ENCODE data around the gene TNIP2. TPM values are rescaled to one million over a fixed set of nuclear protein-coding genes. Genes with fewer than 3 reads are reported as not detected.

The TNIP2 gene
- total and polyA plus RNA-seq, 2 experiments from 2014 or later, result 40.6 to 55.2 TPM

- peaks cover 8% of the 10 kb centered on the region; the same call in 1 of the 2 replicates for H3F3A ChIP-seq (ENCODE audit: insufficient read depth)
- no peak overlapping the region for H3K27ac ChIP-seq
- no peaks in the 10 kb centered on the region for H4K20me1 ChIP-seq (ENCODE audit: insufficient read depth)
- H3K4me2 ChIP-seq (ENCODE audit: unreplicated experiment), result no peak overlapping the region
- H3K9me2 ChIP-seq (ENCODE audit: insufficient read depth), result no peaks in the 10 kb centered on the region
- no peak overlapping the region for H3K4me3 ChIP-seq
- TF ChIP-seq EZH2phosphoT487 (IDR thresholded peaks at IDR 0.05; ENCODE audit: insufficient read depth, low read depth) (no peak), EZH2 (IDR thresholded peaks at IDR 0.05; ENCODE audit: insufficient read depth, poor library complexity, severe bottlenecking) (no peak)
- WGBS, 2 experiments (ENCODE audit: low coverage in 1 of 2, low lambda C conversion rate in 2 of 2, missing lambda C conversion rate in 2 of 2), result 92 to 93% methylated on average over 6 of the region's 6 CpGs
- no peaks in the 10 kb centered on the region for H3K9me3 ChIP-seq (ENCODE audit: low read depth)
- DNase-seq, result no peak
- H3K27me3 ChIP-seq (replicated peaks; ENCODE audit: insufficient read depth), result no peaks in the 10 kb centered on the region
- in situ Hi-C loops (cut with MboI), result no loop called here
- H3K4me1 ChIP-seq (ENCODE audit: insufficient read depth), result no peaks in the 10 kb centered on the region
- H3K9ac ChIP-seq, result no peak overlapping the region
- H3K36me3 ChIP-seq (ENCODE audit: low read depth), result no peaks in the 10 kb centered on the region; the same call in 1 of the 2 replicates
- H2AFZ ChIP-seq, result no peak overlapping the region
- no peaks in the 10 kb centered on the region for H3K79me2 ChIP-seq (ENCODE audit: insufficient read depth)
Measured at GRCh38 chr4:2732526-2732925, 23.6 kb downstream of the TNIP2 start.

DNA sequence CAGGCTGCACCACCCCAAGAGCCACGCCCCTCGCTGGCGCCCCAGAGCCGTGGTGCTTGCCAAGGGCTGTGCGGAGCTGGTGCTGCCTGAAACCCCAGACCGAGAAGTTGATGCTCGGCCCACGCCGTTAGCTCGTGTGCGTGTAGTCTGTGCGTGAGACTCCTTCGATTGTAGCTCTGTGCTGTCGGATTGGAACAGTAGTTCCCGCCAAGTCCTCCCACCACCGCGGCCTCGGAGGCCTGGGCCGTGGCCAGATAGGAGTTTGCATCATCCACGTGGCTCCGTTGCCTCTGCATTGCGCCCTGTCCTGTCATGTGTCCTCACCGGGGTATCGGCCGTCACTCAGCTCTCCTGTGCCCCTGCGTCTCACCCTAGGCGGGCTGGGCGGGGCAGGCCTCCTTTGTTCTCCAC, 24.2 kb downstream of the TNIP2 start:
- WGBS, 2 experiments (ENCODE audit: low coverage in 1 of 2, low lambda C conversion rate in 2 of 2, missing lambda C conversion rate in 2 of 2), result 92% methylated on average over 28 of the region's 28 CpGs
- no peaks in the 10 kb centered on the region for H3K79me2 ChIP-seq (ENCODE audit: insufficient read depth)

GRCh38 chr4:2729533-2729875, 26.6 kb downstream of the TNIP2 start:
- no peaks in the 10 kb centered on the region; the same call in 1 of the 2 replicates for H3F3A ChIP-seq (ENCODE audit: insufficient read depth)
- no peak overlapping the region for H3K4me3 ChIP-seq
- TF ChIP-seq EZH2phosphoT487 (IDR thresholded peaks at IDR 0.05; ENCODE audit: insufficient read depth, low read depth) (no peak), EZH2 (IDR thresholded peaks at IDR 0.05; ENCODE audit: insufficient read depth, poor library complexity, severe bottlenecking) (no peak)
- H3K9me3 ChIP-seq (ENCODE audit: low read depth), result no peaks in the 10 kb centered on the region
- H3K27me3 ChIP-seq (replicated peaks; ENCODE audit: insufficient read depth), result no peaks in the 10 kb centered on the region
- H3K9ac ChIP-seq, result no peak overlapping the region
- H3K36me3 ChIP-seq (ENCODE audit: low read depth), result peaks cover 3% of the 10 kb centered on the region; the same call in 1 of the 2 replicates
- H3K79me2 ChIP-seq (ENCODE audit: insufficient read depth), result no peaks in the 10 kb centered on the region
- in situ Hi-C loops (cut with MboI), result no loop called here
- no peaks in the 10 kb centered on the region for H3K4me1 ChIP-seq (ENCODE audit: insufficient read depth)
- H3K27ac ChIP-seq, result no peak overlapping the region
- no peaks in the 10 kb centered on the region for H4K20me1 ChIP-seq (ENCODE audit: insufficient read depth)
- no peaks in the 10 kb centered on the region for H3K9me2 ChIP-seq (ENCODE audit: insufficient read depth)
- no peak for DNase-seq
- no peak overlapping the region for H2AFZ ChIP-seq
- H3K4me2 ChIP-seq (ENCODE audit: unreplicated experiment), result no peak overlapping the region
- 99 to 100% methylated on average over 9 of the region's 9 CpGs for WGBS, 2 experiments (ENCODE audit: low coverage in 1 of 2, low lambda C conversion rate in 2 of 2, missing lambda C conversion rate in 2 of 2)

More for the DNA sequence above, 24.2 kb downstream of the TNIP2 start:
- no peak overlapping the region for H3K4me2 ChIP-seq (ENCODE audit: unreplicated experiment)
- H3K4me1 ChIP-seq (ENCODE audit: insufficient read depth), result no peaks in the 10 kb centered on the region
- H3K27ac ChIP-seq, result no peak overlapping the region
- H3F3A ChIP-seq (ENCODE audit: insufficient read depth), result peaks cover 8% of the 10 kb centered on the region; the same call in 1 of the 2 replicates
- no peak for TF ChIP-seq EZH2phosphoT487 (IDR thresholded peaks at IDR 0.05; ENCODE audit: insufficient read depth, low read depth)
- no peak for TF ChIP-seq EZH2 (IDR thresholded peaks at IDR 0.05; ENCODE audit: insufficient read depth, poor library complexity, severe bottlenecking)
- no peaks in the 10 kb centered on the region for H3K27me3 ChIP-seq (replicated peaks; ENCODE audit: insufficient read depth)
- in situ Hi-C loops (cut with MboI), result no loop called here
- no peak overlapping the region for H3K4me3 ChIP-seq
- H4K20me1 ChIP-seq (ENCODE audit: insufficient read depth), result no peaks in the 10 kb centered on the region
- H2AFZ ChIP-seq, result no peak overlapping the region
- peaks cover 3% of the 10 kb centered on the region; the same call in 1 of the 2 replicates for H3K36me3 ChIP-seq (ENCODE audit: low read depth)
- H3K9ac ChIP-seq, result no peak overlapping the region
- no peak for DNase-seq
- H3K9me2 ChIP-seq (ENCODE audit: insufficient read depth), result no peaks in the 10 kb centered on the region
- no peaks in the 10 kb centered on the region for H3K9me3 ChIP-seq (ENCODE audit: low read depth)

DNA sequence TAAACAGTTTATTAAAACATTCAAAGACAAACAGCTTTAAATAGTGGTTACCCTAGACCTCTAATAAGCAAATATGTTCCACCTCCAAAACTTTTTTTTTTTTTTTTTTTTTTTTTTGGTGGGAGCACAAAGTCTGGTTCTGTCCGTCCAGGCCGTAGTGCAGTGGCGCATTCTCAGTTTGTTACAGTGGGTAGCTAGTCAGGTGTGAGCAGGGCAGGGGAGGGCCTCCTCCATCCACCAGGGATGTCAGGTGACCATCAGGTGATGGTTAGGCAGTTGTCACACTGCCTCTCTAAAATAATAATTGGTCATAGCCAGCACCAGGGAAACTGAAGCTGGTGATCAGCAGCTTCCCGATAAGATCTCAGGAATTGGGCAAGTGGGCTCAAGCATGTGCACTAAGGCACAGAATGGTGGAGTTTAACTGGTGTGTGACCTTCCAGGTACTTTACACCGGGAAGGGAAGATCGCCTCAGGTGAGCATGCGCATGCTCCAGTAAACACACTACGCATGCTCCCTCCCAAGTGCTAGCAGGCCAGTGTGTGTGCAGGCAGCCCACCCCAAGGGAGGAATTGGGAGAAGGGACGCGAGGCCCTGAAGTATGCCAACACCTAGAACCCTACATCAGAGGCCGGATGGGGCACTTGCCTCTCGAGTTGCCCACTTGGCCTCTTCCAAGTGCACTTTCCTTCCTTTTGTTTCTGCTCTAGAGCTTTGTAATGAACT, 27.2 kb downstream of the TNIP2 start:
- Histone ChIP-seq H3K27me3 (replicated peaks; ENCODE audit: insufficient read depth) (no peaks in the 10 kb centered on the region), H3K9ac (no peak overlapping the region), H3K79me2 (ENCODE audit: insufficient read depth) (no peaks in the 10 kb centered on the region), H3K9me2 (ENCODE audit: insufficient read depth) (no peaks in the 10 kb centered on the region), H3K4me2 (ENCODE audit: unreplicated experiment) (no peak overlapping the region), H3K36me3 (ENCODE audit: low read depth) (peaks cover 3% of the 10 kb centered on the region; the same call in 1 of the 2 replicates), H3K4me3 (no peak overlapping the region), H3K4me1 (ENCODE audit: insufficient read depth) (no peaks in the 10 kb centered on the region), H3F3A (ENCODE audit: insufficient read depth) (no peaks in the 10 kb centered on the region; the same call in 1 of the 2 replicates), H2AFZ (no peak overlapping the region), H3K9me3 (ENCODE audit: low read depth) (no peaks in the 10 kb centered on the region), H4K20me1 (ENCODE audit: insufficient read depth) (no peaks in the 10 kb centered on the region), H3K27ac (no peak overlapping the region)
- TF ChIP-seq EZH2 (IDR thresholded peaks at IDR 0.05; ENCODE audit: insufficient read depth, poor library complexity, severe bottlenecking), result no peak
- no peak for TF ChIP-seq EZH2phosphoT487 (IDR thresholded peaks at IDR 0.05; ENCODE audit: insufficient read depth, low read depth)
- WGBS, 2 experiments (ENCODE audit: low coverage in 1 of 2, low lambda C conversion rate in 2 of 2, missing lambda C conversion rate in 2 of 2), result 90 to 95% methylated on average over 12 of the region's 12 CpGs
- in situ Hi-C loops (cut with MboI), result no loop called here
- DNase-seq, result no peak
